PC-3 (cell line): ENCODE measurements around the gene SLC27A4. TPM values are rescaled to one million over a fixed set of nuclear protein-coding genes. Genes with fewer than 3 reads are reported as not detected.

Source experiments
- ATAC-seq: fragments of 200-7000 bp; cut with Tn5 transposase; 2 replicates; pipeline ENCODE4 v1.9.1; 2020; ENCODE audit warnings: mild to moderate bottlenecking, moderate library complexity
- BruUV-seq: library from RNA; stranded (reverse); fragments of 400-500 nt; replicated peaks from 2 replicates; lab custom pipeline; 2021; lab: Mats Ljungman, UMichigan
- CTCF ChIA-PET: fragments of 300-600 bp; sonication (Branson Sonifier 250); formaldehyde crosslinking; loops from one replicate; lab custom pipeline; 2022; ENCODE audit warnings: antibody characterized with exemption; lab: Charles Lee
- POLR2A ChIA-PET: fragments of 300-600 bp; sonication (Branson Sonifier 250); formaldehyde crosslinking; loops from one replicate; lab custom pipeline; 2022; ENCODE audit warnings: antibody characterized with exemption; ENCODE audit not compliant: unreplicated experiment; lab: Charles Lee
- DNase-seq: peaks from one replicate; pipeline ENCODE4 v3.0.0-alpha.2; 2015
- H2AFZ ChIP-seq: fragments of 300-600 bp; sonication (generic); 2 replicates; pipeline ENCODE4 v1.6.0; 2016; ENCODE audit warnings: antibody characterized with exemption, low read length
- H3F3A ChIP-seq: fragments of 300-600 bp; sonication (generic); one replicate; pipeline ENCODE4 v1.6.0; 2017; ENCODE audit warnings: antibody characterized with exemption, low read length, control low read depth, mild to moderate bottlenecking; ENCODE audit not compliant: unreplicated experiment
- H3K27ac ChIP-seq: fragments of 300-600 bp; sonication (generic); 2 replicates; pipeline ENCODE4 v1.5.1; 2016; ENCODE audit warnings: mild to moderate bottlenecking, low read length
- H3K27me3 ChIP-seq: fragments of 300-600 bp; sonication (generic); 2 replicates; pipeline ENCODE4 v1.6.1; 2016; ENCODE audit warnings: low read length, mixed read lengths
- H3K36me3 ChIP-seq: fragments of 300-600 bp; sonication (generic); 2 replicates; pipeline ENCODE4 v1.6.1; 2016; ENCODE audit warnings: low read depth, mixed run types, low read length, mixed read lengths
- H3K4me1 ChIP-seq: fragments of 300-600 bp; sonication (generic); 2 replicates; pipeline ENCODE4 v1.5.1; 2016; ENCODE audit warnings: low read length; ENCODE audit not compliant: insufficient read depth
- H3K4me2 ChIP-seq: fragments of 300-600 bp; sonication (generic); 2 replicates; pipeline ENCODE4 v1.6.0; 2016; ENCODE audit warnings: low read length
- H3K4me3 ChIP-seq: fragments of 300-600 bp; sonication (generic); 2 replicates; pipeline ENCODE4 v1.5.1; 2016; ENCODE audit warnings: mild to moderate bottlenecking, low read length, mixed read lengths
- H3K79me2 ChIP-seq: fragments of 300-600 bp; sonication (generic); 2 replicates; pipeline ENCODE4 v1.6.1; 2017; ENCODE audit warnings: low read length, mixed read lengths
- H3K9ac ChIP-seq: fragments of 300-600 bp; sonication (generic); 2 replicates; pipeline ENCODE4 v1.6.0; 2016; ENCODE audit warnings: mild to moderate bottlenecking, low read length
- H3K9me2 ChIP-seq: fragments of 300-600 bp; sonication (generic); replicated peaks from 2 replicates; pipeline ENCODE4 v1.6.1; 2016; ENCODE audit warnings: mixed run types, low read length, mixed read lengths
- H3K9me3 ChIP-seq: fragments of 300-600 bp; sonication (generic); 2 replicates; pipeline ENCODE4 v1.6.1; 2016; ENCODE audit warnings: low read length, mixed read lengths
- H4K20me1 ChIP-seq: fragments of 300-600 bp; sonication (generic); 2 replicates; pipeline ENCODE4 v1.6.1; 2016; ENCODE audit warnings: low read length, mixed read lengths
- EZH2 ChIP-seq: fragments of 300-600 bp; sonication (generic); IDR thresholded peaks from one replicate; pipeline ENCODE4 v1.6.1; 2017; ENCODE audit warnings: antibody characterized with exemption, mild to moderate bottlenecking, low read length; ENCODE audit not compliant: unreplicated experiment
- EZH2phosphoT487 ChIP-seq: fragments of 300-600 bp; sonication (generic); IDR thresholded peaks from 2 replicates; pipeline ENCODE4 v1.6.1; 2018; ENCODE audit warnings: mild to moderate bottlenecking, antibody characterized with exemption, low read length, borderline replicate concordance
- intact Hi-C: fragments of 100-400 bp; cut with micrococcal nuclease; formaldehyde crosslinking; loops from 2 replicates; pipeline ENCODE4 v1.9.0; 2023
- total RNA-seq: library from RNA; depleted of rRNA; stranded (reverse); fragments of >200 nt; gene quantifications from 2 replicates; pipeline ENCODE4 v1.2.3, GENCODE V29; 2014
- TF ChIP-seq, protein P1 (sequence below): fragments of 300-600 bp; sonication (generic); conservative IDR thresholded peaks from 2 replicates; pipeline ENCODE4 v1.5.1; 2017; ENCODE audit warnings: antibody characterized with exemption, low read depth, mild to moderate bottlenecking, low read length

The SLC27A4 gene
- total RNA-seq, 1 experiment from 2014 or later: 39.1 TPM

DNA sequence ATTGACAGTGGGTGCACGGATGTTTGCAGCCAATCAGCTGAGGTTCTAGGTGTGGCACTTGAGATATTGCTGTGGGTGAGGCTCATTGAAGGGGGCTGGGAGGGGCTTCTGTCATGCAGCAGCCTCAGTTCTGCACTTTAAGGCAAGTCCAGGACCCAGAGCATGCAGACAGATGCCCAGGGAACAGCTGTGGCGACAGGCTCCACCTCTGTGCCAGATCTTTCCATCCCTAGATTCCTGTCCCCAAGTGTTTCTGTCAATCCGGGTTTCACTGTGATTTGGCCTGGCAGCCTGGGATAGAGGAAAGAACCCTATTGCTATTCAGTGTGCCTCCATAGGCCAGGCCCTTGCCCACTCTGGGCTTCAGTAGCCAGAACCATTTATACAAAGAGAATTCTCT lies 59.5 kb downstream of the SLC27A4 start:
- Histone ChIP-seq H3K4me2 (no peak overlapping the region), H3K4me3 (no peak overlapping the region), H3K9me3 (no peaks in the 10 kb centered on the region), H4K20me1 (no peaks in the 10 kb centered on the region), H3K9ac (no peak overlapping the region), H2AFZ (no peak overlapping the region), H3K27ac (no peak overlapping the region), H3K4me1 (no peaks in the 10 kb centered on the region), H3K79me2 (no peaks in the 10 kb centered on the region), H3F3A (no peaks in the 10 kb centered on the region), H3K36me3 (no peaks in the 10 kb centered on the region), H3K9me2 (no peaks in the 10 kb centered on the region), H3K27me3 (no peaks in the 10 kb centered on the region)
- no peak for ATAC-seq
- ChIA-PET POLR2A (no interaction called here), CTCF (no interaction called here)
- BruUV-seq: no TSS peak
- TF ChIP-seq EZH2 (no peak), EZH2phosphoT487 (no peak)
- TF ChIP-seq, protein P1, sequence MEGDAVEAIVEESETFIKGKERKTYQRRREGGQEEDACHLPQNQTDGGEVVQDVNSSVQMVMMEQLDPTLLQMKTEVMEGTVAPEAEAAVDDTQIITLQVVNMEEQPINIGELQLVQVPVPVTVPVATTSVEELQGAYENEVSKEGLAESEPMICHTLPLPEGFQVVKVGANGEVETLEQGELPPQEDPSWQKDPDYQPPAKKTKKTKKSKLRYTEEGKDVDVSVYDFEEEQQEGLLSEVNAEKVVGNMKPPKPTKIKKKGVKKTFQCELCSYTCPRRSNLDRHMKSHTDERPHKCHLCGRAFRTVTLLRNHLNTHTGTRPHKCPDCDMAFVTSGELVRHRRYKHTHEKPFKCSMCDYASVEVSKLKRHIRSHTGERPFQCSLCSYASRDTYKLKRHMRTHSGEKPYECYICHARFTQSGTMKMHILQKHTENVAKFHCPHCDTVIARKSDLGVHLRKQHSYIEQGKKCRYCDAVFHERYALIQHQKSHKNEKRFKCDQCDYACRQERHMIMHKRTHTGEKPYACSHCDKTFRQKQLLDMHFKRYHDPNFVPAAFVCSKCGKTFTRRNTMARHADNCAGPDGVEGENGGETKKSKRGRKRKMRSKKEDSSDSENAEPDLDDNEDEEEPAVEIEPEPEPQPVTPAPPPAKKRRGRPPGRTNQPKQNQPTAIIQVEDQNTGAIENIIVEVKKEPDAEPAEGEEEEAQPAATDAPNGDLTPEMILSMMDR: no peak
- no peak for DNase-seq
- intact Hi-C loops: no loop called here

DNA sequence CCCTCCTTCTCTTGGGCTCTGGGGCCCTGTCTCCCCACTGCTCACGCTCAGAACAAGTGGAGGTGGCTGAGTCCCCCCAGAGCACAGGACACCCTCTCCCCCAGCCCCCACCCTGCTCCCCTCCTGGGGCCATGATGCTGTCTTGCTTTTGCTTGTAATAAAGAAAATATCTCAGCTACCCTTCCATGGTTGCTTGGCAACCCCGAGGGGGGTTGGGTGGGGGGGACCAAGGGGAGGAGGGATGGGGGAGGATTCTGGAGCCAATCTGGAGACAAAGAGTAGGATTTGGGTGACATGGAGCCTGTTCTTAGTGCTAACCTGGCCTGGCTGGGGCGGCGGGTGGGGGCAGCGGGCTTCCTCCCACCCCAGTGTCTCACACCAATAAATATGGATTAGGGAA lies 64.2 kb downstream of the SLC27A4 start:
- no peak for TF ChIP-seq EZH2
- TF ChIP-seq, protein P1: no peak
- TF ChIP-seq EZH2phosphoT487: no peak
- Histone ChIP-seq H3K4me1 (peaks cover 8% of the 10 kb centered on the region), H3K36me3 (no peaks in the 10 kb centered on the region), H3K9me3 (no peaks in the 10 kb centered on the region), H3K79me2 (no peaks in the 10 kb centered on the region), H3K27me3 (no peaks in the 10 kb centered on the region), H3K9me2 (no peaks in the 10 kb centered on the region), H3K4me2 (no peak overlapping the region), H3K27ac (no peak overlapping the region), H4K20me1 (no peaks in the 10 kb centered on the region), H2AFZ (no peak overlapping the region), H3K4me3 (no peak overlapping the region), H3F3A (no peaks in the 10 kb centered on the region), H3K9ac (no peak overlapping the region)
- no TSS peak for BruUV-seq
- CTCF ChIA-PET: interaction anchor here (0.6 kb wide), 1 partner anchor 63 kb away, joined by 4 read pairs; no protein-coding TSS in a partner anchor
- POLR2A ChIA-PET: no interaction called here
- ATAC-seq (no peak), DNase-seq (no peak)
- intact Hi-C loops: no loop called here

DNA sequence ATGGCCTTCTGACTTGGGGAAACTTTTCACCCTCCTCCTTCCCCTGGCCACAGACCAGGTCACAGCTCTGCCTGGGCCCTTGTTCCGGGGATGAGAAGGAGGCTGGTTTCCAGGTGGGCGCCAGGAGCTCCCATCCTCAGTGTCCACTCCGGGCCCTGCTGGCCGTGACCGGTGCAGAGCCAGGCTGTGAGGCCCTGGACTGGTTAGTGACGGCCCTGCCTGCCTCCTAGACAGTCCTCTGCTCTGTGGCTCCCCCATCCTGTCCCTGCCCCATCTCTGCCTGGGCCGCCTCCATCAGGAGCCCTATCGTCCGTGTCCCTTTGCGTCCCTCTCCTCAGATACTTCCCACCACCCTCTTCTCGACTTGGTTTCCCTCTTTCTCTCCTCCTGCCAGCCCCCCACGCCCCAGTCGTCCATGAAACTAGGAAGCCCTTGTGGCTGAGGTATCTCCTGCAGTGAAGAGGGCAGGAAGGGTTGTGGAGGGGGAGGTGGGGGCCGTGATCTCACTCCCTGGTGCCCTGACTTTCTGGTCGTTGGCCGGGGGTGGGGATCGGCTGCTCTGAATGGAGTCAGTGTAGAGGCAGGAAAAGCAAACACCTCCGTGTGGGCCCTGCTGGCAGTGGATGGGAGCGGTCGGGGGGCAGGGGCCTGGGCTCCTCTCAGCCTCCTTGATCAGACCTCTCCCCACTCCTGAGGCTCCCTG lies 64.9 kb downstream of the SLC27A4 start:
- no peaks in the 10 kb centered on the region for H3K9me2 ChIP-seq
- intact Hi-C loops: no loop called here
- H3K79me2 ChIP-seq: no peaks in the 10 kb centered on the region
- BruUV-seq: no TSS peak
- ChIA-PET CTCF (no interaction called here), POLR2A (no interaction called here)
- H2AFZ ChIP-seq: no peak overlapping the region
- no peaks in the 10 kb centered on the region for H3F3A ChIP-seq
- no peak overlapping the region for H3K4me2 ChIP-seq
- no peaks in the 10 kb centered on the region for H3K36me3 ChIP-seq
- H3K9ac ChIP-seq: no peak overlapping the region
- H3K4me3 ChIP-seq: no peak overlapping the region
- H4K20me1 ChIP-seq: no peaks in the 10 kb centered on the region
- DNase-seq (no peak), ATAC-seq (no peak)
- no peak overlapping the region for H3K27ac ChIP-seq
- no peaks in the 10 kb centered on the region for H3K9me3 ChIP-seq
- no peaks in the 10 kb centered on the region for H3K27me3 ChIP-seq
- peaks cover 8% of the 10 kb centered on the region for H3K4me1 ChIP-seq
- TF ChIP-seq, protein P1: no peak
- no peak for TF ChIP-seq EZH2
- no peak for TF ChIP-seq EZH2phosphoT487
